SKM-1 (cell line): ENCODE data around the gene IMMP2L.

ENCODE experiments used
- DNase-seq: peaks from one replicate; lab custom pipeline; 2025; ENCODE audit not compliant: unreplicated experiment; lab: John Stamatoyannopoulos, UW

IMMP2L gene

DNA sequence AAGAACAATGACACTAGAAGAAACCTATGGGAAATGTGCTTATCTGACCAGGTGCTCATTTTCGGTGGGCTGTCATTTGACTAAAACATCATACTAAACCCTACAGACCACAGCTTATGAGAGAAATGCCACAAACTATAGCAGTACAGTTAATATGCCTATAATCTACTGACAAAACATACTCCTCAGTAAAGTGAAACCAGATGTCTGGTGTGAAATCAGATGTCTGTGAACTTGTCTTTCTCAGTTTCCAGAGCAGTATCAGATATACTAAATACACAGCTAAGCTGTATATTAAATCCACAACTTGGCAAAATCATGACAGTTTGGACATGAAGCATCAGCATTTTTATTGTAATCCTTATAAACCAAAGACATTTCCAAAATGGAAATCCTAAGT lies 3.3 kb downstream of the IMMP2L start:
- DNase-seq, result no peak

DNA sequence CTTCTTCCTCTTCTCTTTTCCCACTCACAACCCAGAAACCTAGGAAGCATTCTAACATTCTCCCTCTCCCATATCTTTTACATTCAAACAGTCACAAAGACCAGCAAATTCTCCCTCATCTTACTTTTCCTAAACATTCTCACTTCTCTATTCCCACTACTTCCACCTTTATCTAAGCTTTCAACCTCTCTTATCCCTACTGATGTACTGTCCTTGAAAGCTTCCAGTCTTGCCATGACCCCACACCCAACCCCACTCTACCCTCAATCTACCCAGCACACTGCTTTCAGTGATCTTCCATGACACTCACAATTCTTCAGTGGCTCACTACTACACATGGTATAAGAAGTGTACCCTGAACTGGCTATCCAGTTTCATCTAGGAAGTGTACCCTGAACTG lies 5.3 kb downstream of the IMMP2L start:
- DNase-seq, result no peak

DNA sequence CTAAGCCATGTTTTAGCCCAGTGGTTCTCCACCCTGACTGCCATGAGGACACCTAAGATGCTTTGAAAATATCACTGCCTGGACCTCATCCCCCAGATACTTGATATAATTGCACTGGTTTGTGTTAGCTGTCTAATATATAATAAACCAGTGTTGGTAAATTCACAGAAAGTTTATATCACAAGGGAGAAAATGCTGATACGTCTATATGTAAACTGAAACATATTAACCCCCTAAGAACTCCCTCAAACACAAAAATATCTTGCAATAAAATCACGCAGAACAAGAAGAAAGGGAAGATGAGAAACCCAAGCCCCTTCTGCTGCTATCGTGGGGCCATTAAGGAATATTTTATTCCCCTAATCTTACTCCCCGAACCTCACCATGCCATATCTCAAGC lies 8.2 kb downstream of the IMMP2L start:
- no peak for DNase-seq

DNA sequence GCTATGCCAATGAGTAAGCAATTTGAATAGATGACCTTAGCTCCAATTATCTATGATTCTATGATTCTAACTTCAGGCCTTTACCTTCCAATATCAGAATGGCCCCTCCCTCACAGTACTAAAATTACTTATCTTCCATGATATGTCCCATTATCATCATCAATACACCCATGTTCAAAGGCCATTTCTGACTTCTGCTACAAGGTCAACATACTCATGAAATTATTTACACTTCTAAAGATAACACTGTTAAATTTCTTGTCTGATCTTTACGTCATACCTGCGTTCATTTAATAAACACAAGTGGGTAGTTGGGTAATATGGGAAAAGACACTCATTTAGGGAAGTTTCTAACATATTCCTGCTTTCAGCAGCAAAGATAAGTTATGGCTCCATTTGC lies 21.2 kb downstream of the IMMP2L start:
- DNase-seq, result no peak

DNA sequence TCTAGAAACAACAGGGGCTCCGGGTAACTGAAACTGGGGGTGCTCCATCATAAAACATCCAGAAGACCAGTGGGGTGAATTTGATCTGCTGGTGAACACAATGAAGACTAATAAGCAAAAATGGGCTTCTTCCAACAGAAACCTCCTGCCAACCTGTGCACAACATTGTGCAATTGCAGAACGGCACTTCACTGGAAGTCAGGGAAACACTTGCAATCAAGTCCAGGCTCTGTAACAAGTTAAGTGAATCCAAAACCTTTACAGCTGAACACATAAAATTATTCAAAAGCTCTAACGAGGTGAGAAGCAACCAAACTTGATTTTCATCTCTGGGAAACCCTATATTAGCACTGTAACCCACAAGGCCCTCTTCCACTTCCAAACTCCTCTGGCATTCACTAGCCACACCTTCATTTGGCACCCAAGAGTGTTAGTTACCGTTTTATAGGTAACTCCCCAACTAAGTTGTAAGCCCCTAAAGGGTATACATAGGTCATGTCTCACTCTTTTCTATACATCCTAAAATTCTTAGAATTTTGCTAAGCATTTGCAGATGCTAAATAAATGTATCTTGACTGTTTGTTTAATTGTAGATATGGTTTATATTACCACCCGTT lies 22.0 kb downstream of the IMMP2L start:
- DNase-seq, result no peak

DNA sequence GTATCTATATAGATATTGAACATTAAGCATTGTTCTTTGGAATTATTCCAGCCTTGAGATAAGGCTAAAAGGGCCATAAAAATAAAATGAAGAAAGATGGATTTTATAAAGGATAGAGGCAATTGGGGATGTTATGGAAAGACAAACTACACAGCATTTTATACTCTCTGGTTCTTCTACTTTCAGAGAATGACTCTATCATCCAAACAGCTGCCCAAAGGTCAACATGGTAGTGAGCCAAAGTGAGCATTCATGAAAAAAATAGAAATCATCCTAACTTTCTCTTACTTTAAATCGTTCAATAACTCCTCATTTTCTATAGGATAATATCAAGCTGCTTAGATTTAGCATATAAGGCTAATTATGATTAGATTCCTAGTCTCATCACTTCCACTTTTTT lies 25.2 kb downstream of the IMMP2L start:
- no peak for DNase-seq

DNA sequence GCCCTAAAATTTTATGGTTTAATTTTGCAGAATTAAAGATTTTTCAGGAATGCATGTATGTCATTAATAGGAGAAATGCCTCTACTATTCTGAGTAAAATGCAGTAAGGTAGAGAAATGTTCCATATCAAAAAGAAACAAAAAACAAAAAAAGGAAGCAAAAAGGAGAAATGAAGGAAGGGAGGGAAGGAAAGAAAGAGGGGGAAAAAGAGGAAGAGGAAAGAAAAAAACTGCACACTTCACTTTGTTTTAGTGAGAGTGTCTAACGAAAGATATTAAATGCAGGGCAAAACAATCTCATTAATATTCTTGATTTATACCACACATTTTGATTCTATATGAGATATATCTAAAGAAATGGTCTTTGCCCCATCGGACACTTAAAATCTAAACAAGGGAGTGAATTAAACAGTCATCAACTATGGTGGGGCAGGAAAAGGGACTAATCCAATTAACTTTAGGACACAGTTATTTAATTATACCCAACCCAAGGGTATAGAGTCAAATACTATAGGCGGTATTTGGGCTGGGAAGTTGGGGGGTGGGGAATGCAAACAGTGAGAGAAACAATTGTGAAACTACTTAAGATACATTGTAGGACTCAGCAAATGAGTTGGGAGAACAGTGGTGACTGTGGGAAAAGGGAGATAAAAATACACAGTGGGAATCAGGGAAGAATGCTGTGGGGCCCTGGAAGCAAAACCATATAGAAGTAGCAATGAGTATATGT lies 27.0 kb downstream of the IMMP2L start:
- no peak for DNase-seq

DNA sequence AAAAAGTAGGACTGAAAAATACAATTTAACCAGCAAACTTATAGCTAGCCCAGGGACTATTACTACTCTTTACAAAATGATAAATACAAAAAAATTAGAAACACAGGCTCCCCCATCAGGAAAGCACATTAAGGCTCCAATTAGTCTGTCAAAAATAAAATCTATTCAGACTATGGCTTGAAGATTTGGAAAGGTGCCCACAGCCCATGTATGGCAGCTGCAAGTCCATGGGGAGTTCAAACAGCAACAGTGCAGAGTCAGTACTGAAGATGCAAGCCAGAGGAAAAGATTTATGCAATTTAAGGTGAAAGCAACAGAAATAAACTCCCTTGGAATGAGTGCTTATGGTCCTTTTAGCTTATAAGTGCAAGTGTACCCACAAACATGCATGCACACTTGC lies 29.7 kb downstream of the IMMP2L start:
- DNase-seq, result no peak

DNA sequence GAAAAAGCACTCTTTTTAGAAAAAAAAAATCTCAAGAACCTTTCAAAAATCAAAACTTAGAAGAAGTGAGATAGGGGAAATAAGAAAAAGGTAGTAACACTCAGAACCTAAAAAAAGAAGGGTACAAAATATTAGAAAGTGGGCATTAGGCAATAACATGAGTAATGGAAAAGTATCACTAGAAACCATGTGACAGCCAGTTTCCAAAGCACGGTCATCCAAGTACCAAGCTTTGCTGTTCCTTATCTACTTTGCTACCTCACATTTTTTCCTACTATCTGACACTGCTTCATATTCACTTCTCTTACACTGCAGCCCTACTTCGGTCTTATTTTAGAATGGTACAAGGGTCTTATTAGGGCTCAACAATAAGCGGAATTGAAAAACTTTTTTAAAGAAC lies 30.3 kb downstream of the IMMP2L start:
- DNase-seq, result no peak

DNA sequence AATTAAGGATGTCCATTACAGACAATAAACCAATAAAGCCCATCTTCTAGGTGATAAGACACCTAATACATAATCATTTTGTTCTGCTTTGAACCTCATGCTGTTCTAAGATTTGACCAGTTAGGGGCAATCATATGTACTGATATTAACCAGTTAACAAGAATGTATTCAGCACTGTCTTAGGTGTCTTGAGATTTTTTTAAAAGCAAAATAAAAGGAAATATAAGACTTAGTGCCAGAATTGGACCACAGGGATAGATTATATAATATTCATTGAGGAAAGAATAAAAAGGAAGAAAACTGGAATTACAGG lies 32.0 kb downstream of the IMMP2L start:
- DNase-seq, result no peak

DNA sequence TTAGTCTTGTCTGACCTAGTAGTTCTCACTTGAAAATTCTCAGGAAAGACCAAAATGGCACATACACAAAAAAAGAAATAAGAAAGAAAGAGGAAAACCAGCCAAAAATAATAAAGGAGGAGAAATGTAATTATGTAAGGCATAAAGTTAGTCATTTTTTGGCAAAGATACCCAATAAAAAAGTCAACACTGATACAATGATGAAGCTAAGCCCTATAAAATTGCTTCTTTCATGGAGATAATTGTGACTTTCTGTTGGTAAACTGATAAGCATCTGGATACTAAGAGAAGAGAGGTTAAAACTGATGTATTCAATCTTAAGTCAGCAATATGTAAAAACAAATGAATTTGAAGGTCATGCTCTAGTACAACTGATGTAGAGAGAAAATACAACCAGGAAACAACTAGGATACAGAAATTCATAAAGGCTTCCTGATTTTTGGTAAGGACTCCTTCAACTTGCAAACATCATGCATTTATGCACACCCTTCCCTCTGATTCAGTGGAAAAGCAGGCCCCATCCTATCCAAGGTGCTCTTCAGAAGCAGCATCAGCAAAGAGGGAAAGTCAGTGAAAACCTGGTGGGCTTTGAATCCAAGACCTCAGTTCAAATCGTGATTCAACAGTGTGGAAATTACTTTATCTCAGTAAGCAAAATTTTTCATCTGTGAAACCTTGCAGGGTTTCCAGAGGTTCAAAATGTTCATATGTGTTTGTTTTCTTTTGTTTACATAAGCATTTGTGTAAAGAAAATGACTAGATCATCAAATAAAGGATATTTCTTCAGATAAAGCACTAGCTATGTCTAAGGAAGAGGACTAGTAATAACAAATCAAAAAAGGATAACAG lies 32.6 kb downstream of the IMMP2L start:
- no peak for DNase-seq

DNA sequence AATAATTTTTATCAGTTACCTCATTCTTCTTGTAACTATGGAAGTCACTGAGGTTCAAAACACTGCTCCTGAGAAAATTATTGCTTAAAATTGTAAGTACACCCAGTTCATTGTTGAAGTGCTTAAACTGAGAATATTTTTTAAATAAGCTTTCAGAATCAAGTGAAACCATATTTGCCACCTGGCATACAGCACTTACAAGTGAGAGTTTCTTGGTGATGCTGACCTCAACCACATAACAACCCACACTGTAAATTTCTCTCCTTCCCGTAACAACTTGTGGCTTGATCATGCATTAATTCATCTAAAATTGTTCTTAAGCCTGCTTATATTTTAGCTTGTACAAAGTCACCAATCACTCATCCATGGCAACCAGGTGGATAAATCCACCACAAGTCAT lies 34.0 kb downstream of the IMMP2L start:
- DNase-seq, result no peak

DNA sequence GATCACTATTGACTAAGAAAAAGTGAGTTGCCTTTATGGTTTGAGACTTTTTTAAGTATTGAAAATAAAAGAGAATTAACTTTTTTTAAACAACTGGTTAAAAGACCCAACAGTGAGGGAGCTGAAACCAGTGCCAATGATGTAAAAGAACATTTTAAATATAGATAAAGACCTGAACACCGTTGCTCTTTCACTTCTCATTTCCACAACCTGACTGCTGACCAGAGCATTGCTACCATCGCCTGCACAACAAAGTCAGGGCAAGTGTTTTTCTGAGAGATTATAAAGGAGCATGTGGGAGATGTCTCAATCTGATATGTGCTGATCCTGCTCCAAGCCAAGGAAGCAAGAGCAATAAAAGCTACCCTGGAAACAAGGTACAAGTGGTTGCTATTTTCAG lies 34.7 kb downstream of the IMMP2L start:
- no peak for DNase-seq

DNA sequence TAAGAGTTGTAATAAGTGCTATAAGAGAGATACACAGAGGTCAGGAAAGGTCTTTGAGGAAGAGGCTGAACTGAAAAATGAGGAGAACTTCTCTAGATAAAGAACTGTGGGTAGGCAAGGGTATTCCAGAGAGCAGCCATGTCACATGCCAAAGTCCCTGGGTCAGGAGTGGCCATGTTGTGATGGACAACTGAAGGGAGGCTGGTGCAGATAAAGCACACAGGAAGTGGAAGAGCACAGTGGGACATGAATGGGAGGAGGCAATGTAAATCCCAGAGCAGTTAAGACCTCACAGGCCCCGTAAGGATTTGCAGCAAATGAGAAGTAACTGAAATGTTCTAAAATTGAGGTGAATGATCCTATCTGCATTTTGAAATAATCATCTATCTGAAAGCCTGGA lies 37.2 kb downstream of the IMMP2L start:
- DNase-seq, result no peak

DNA sequence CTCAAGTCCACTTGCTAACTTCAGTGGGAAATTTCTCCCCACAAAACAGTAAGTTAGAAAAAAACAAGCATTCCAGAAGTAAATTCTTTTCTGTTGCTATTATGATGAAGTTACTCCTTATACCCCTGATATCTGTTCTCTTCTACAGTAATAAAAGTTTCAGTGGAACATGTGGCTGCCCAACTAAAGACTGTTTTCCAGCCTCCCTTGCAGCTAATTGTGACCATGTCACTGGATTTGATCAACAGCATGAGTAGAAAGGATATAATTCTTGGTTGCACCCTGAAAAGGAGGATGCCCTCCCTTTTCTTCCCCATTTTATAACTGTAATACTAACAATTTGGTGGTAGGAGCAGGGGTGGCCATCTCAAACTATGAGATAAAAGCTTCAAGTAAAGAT lies 40.6 kb downstream of the IMMP2L start:
- no peak for DNase-seq

DNA sequence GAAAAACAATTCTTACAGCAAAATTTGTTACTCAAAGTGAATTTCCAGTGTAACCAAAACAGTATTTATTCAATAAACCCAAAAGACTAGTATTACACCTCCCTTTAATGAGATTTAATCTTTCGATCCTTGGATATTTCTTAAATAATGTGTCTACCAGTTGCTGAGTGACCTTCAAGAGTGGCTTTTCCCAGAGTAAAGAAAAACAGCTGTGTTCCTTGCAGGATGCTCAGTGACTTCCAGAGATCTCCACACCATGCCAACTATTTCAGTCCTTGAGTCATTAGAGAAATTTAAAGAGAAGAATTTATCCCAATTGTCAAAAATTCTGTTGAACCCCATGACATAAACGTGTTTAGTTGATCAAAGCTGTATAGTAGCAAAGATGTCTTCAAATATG lies 44.0 kb downstream of the IMMP2L start:
- no peak for DNase-seq

DNA sequence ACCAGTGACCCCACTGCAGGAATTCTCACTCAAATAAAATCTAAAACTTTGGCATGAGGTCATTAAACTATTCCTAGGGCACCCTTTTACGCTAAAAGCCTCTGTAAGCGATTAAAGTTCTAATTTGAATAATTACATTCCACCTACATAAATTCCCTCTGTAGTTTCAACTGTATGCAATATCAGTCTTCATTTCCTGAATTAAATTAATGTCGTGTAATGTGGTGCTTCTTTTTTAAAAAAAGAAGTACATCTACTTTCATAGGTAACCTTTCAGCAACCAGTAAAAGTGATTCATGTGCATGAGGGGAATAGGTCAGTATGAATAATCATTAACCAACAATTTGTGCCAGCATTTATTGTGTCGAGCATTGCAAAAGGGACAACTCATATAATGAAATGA lies 44.7 kb downstream of the IMMP2L start:
- DNase-seq, result no peak

DNA sequence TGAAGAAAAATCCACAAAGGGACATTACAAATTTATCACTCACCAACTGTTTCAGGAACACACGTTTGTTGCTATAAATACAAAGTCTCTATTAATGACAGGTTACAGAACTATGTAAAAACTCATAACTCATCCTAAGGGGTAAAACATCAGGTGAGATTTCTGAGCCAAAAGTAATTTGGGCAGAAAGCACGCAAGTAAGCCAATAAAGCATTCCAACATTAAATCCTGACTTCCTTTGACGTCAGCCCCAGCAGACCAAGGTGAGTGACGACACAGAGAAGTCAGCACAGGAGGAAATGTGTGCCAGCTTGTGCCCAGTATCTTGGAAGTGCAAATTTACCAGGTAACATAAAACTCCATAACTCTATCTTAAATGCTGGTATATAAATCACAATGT lies 45.7 kb downstream of the IMMP2L start:
- DNase-seq, result no peak

DNA sequence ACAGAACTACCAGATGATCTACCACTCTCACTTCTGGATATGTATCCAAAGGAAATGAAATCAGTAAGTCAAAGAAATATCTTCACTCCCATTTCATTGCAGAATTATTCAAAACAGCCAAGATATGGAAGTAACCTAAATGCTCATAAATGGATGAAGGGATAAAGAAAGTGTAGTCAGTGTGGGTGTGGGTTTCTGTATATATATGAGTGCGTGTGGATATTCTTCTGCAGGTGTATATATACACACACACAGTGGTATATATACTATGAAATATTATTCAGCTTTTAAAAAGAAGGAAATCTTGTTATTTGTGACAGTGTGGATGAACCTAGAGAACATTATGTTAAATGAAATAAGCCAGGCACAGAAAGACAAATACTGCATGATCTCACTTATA lies 48.7 kb downstream of the IMMP2L start:
- no peak for DNase-seq

DNA sequence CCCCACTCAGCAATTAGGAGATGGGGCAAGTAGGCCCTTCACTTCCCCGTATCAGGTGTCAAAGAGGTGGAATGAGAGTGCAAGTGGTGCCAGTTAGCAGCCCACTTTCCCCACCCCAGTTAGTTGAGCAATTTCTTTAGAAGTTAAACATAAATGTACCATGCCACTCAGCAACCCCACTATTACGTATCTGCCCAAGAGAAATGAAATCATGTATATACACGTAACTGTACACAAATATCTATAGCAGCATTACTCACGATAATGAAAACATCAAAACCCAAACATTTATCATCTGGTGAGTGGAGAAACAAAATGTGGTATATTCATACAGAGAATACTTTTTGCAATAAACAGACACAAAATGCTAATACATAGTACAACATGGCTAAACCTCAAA lies 50.4 kb downstream of the IMMP2L start:
- DNase-seq, result no peak

DNA sequence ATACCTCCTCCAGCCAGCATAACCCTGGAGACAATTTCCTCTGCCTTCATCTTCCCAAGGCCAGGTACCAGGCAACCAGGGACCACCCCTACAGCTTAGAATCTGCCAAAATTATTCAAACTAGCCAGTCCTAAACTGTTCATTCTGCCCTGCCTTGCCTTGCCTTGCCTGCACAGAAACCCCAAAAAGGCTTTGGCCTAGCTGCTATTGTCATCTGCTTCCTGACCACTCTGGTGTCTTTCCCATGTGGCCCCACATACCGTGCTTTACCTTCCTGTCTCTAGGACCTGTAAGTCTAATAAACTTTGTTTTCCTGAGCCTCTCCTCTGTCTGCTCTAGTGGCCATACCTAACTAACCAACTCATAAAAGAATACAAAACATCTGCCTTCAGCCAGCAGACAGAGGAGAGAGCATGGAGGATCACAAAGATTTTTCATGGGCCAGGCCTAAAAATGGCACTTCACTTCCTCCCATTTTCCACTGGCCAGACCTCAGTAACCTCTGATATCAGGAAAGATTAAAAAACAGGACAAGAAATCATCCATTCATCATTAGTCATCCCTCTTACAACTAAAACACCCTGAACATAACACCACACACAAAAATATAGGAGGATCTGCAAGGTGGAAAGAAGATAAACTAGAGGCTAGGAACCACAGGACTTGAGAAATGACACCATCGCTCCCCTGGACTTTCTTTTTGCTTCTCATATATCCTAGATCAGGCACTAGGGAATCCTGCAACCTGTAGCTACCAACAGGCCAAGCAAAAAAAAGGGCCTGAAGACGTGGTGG lies 51.5 kb downstream of the IMMP2L start:
- DNase-seq, result no peak

DNA sequence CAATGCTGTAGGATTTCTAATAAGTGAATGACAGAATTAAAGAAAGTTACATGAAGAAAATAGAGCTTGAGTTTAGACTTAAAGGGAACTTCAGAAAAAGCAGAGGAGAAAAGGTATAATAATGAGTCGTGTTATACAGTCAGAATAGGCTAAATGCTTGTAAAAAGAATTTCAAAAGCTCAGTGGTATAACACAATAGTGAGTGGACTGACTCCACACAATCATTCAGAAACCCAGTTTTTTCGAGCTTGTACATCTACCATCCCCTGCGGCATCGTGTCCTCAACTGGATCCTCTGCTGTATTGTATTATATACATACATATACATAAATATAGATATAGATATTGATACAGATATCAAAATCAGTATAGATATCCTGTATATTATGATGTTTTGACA lies 52.2 kb downstream of the IMMP2L start:
- DNase-seq, result no peak
